GM19452 (cell line): ENCODE data around the gene RPS6KA2.

Experiments
- ATAC-seq: cut with Tn5 transposase; IDR thresholded peaks from one replicate; pipeline ENCODE4 v1.9.1; 2021; ENCODE audit not compliant: unreplicated experiment

Gene RPS6KA2

DNA sequence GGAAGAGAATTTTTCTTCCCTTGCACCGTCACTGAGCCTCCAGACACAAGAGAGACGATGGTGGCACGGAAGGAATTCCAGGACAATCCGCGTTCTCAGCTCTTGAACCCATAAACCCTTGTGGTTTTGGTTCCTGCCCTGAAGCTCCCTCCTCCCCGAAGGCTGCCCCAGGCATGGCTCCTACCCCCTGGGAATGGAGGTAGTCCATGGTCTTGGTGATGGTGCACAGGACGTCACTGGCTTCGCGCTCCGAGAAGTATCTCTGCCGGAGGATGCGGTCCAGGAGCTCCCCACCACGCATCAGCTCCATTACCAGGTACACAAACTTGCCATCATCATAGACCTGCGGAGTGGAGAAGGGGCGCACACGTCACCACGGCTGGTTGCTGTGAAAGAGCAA lies 196.8 kb downstream of the RPS6KA2 start:
- no peak for ATAC-seq

DNA sequence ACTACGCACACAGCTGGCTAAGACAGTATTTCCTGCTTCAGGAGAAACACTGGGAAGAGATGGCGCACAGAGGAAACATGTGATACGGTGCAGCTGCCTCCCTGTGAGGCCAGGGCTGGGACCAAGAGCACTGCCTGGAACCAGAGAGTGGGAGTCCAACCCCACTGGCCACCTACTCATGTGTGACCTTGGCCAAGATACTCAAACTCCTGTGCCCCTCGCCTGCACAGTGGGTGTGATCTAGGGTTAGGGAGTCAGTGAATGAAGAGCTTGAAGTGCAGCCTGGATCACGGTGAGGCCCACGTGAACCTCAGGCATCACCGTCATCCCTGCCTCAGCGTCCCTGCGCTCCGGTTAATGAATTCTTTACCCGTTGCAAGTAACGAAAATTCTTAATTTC lies 202.6 kb downstream of the RPS6KA2 start:
- ATAC-seq = no peak

GRCh38 chr6:166423781-166424180 lies 203.3 kb downstream of the RPS6KA2 start:
- ATAC-seq = no peak

DNA sequence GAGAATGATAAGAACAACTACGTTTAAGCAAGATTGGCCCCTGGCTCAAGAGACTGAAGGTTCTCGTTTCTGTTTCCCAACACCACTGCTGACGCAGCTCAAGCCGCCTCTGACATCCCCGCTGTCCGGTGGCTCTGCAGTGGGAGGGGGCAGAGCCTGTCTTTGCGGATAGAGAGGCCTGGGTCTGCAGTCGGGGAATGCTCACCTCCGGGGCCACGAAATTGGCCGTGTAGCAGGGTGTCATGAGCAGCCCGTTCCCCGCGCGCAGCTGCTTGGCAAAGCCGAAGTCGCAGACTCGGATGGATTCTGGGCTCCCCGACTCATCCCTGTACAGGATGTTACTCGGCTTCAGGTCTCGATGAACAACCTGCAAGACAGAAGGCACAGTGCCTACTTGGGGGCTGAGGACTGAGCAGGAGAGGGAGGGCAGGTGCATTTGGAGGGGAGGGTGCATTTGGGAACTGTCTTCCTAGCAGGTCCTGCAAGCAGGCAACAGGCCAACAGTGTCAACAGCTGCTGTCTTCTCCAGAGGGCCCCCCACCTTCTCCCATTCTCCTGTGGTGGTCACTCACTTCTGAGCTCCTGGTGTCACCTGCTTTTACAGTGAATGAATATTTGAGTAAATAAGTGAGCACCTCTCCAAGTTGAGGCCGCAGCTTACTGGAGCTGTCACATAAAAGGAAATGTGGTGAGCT lies 203.9 kb downstream of the RPS6KA2 start:
- ATAC-seq = no peak

- ATAC-seq = no peak
Measured at GRCh38 chr6:166422201-166422940, 204.7 kb downstream of the RPS6KA2 start.

- ATAC-seq = no peak
Measured at GRCh38 chr6:166420351-166420750, 206.7 kb downstream of the RPS6KA2 start.

DNA sequence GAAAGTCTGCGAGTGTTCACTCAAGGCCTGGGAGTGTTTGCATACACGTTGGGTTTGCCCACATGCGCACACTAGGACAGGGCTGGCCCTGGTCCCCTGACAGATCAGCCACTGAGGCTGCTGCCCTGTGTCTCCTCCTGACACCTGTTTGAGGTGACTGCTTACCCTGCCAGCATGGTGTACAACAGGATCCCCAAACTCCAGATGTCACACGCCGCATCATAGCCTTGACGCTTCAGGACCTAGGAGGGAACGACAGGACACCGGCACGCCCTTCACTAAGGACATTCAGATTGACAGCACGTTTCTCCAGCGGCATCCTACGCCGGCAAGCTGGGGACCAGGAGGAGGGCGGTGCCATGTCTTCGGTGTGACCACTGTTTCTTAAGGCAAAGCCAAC lies 207.3 kb downstream of the RPS6KA2 start:
- ATAC-seq = peak; percentile 13

GRCh38 chr6:166419286-166419685 lies 207.8 kb downstream of the RPS6KA2 start:
- peak; percentile 95 for ATAC-seq

GRCh38 chr6:166418691-166419143 lies 208.3 kb downstream of the RPS6KA2 start:
- no peak for ATAC-seq

GRCh38 chr6:166417285-166417691 lies 209.8 kb downstream of the RPS6KA2 start:
- ATAC-seq = peak; percentile 57

GRCh38 chr6:166415833-166416347 lies 211.2 kb downstream of the RPS6KA2 start:
- ATAC-seq = no peak

DNA sequence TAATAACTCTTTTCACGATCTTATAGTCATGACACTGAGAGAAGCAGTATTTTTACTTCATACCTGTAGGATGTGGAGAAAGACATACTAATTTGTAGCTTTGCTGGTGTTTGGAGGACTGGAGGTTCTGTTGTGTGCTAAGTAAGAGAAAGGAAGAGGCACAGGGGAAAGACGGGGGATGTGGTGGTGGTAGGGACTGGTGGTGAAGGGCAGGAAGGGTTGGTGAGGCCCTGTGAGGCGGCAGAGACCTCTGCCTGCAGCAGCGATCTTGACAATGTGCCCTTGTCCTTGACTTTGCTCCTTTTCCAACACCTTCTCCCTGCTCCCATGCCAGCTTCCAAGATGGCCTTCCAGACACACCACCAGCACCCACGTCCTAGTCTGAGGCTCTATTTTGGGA lies 211.7 kb downstream of the RPS6KA2 start:
- ATAC-seq = no peak

GRCh38 chr6:166413491-166413951 lies 213.5 kb downstream of the RPS6KA2 start:
- no peak for ATAC-seq

DNA sequence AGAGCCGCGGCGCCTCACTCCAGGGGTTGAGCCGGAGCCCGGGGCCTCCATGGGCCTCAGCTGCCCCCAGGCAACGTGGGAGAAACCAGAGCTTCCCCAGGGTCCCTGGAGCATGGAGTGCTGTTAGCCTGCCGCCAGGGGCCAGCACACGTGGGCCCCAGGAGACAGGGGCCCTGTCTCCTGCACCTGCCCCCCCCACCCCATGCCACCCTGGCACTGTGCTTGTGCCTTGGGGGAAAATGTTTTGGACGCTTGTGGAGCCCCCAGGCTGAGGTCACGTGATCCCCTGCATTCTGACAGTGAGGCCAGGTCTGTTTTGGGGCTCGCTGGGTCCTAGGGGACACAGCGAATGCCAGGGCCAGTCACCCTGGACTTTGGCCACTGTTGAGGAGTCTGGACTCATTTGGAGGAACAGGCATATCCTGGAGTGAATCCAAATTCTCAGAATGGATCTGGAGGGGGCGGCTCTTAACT lies 214.1 kb downstream of the RPS6KA2 start:
- no peak for ATAC-seq

DNA sequence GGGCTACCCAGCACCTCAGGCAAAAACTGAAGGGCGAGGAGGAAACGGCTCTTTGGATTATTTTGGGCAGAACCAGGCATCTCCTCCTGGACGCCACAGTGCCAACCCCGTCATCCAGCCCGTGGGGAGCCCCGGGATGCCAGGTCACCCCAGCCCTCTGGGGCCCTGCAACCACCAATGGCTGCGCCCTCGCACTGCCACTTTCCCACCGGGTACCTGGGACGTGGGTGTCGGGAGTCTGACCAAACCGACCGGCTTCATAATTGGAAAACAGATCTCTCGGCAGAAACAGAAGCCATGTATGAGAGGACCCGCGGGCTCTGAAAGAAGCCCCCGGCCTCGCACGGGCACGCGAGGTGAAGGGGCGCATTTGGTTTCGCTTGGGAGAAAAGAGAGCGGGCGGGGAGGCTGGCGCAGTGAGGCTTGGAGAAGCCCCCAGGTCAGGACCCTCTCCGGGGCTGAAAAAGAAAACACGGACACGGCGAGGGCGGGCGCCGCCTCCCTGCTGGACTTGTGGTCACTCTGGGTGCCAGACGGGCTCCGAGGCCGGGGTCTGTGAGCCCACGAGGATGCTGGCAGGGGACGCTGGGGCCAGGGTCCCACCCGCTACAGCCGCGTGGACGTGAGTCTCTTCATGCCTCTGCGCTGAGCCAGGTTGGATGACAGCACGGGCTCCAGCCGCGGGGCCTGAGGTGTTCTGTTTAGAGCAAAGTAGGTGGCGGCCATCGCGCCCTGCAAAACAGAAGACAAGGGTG lies 214.7 kb downstream of the RPS6KA2 start:
- ATAC-seq = no peak

- no peak for ATAC-seq
Measured at GRCh38 chr6:166411721-166412151, 215.3 kb downstream of the RPS6KA2 start.

DNA sequence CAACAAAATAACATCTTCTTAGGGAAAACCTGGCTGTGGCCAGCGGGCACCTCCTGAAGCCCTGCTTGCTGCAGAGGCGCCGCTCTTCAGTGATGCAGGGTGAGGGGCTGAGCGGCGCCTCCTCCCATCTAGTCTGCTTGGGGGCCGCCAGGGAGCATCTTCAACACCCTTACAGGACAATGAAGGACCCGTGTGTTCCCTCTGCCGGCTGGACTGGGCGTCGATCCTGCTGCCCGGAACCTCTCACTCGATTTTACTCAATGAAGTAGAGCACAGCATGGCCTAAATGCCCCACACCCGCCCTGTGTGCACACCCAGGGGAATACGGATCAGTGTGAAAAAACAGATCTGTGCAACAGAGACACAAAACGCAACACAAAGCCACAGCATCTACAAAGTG lies 215.8 kb downstream of the RPS6KA2 start:
- ATAC-seq = no peak

DNA sequence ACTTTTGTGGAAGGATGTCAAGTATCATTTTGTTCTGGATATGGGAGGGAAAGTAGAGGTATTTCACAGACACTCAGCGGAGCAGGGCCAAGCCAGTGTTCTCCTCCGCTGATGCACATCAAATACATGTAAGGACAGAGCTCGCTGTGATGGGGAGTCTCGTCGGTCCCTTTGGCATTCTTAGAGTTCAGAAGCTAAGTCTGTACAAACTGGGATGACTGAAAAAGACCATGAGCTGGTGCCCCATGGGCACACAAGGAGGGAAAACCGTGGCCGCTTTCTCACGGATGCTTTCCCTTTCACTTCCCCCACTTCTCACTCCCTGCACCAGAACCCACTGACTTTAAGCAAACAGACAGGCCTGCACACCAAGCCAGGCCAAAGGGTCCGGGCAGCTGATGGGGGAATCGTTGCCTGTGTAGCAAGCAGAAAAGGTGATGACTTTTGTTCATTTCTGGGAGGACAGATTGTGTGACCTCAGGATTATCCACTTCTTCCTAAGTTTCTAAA lies 216.6 kb downstream of the RPS6KA2 start:
- ATAC-seq = no peak

DNA sequence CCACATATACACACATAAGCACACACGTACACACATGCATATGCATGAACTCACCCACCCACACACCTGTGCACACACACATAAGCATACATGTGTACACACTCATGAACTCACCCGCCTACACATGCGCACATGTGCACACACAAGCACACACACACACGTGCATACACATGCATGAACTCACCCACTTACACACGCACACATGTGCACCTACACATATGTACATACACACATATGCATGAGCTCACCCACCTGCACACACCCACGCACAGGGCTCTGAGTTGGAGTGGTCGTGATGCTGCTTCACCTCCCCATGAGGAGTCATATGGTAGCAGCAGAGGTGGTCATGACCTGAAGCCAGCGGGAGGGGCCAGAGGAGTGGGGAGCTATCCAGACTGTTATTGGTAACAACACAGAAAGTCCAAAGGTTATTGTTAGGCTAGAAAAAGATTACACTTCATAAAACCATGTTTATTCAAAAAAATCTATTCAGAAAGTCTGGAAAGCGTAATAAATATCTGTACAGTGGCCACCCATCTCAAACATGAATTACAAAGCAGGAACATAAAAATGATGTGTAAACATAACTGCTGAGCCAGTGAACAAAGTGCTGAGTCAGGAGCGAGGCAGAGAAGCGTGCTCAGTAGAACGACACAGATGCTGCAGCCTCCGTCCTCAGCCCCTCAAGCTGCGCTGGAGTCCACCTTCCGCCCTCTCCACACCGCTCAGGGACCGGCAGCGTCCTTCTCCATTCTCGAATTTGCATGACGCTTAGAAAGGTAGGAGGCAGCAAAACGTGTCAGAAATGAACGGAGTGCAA lies 217.9 kb downstream of the RPS6KA2 start:
- no peak for ATAC-seq

- no peak for ATAC-seq
Measured at GRCh38 chr6:166406197-166406596, 220.9 kb downstream of the RPS6KA2 start.
